ENCODE results near the gene OR2A14. TPM values are rescaled to one million over a fixed set of nuclear protein-coding genes. Genes with fewer than 3 reads are reported as not detected.
"Not testable (repeated sequence)": the region's sequence is repeated elsewhere in the genome, so short reads cannot be mapped to it uniquely, and the experiment has no call there.

The OR2A14 gene
- total and polyA plus RNA-seq, 12 donors, result not detected

DNA sequence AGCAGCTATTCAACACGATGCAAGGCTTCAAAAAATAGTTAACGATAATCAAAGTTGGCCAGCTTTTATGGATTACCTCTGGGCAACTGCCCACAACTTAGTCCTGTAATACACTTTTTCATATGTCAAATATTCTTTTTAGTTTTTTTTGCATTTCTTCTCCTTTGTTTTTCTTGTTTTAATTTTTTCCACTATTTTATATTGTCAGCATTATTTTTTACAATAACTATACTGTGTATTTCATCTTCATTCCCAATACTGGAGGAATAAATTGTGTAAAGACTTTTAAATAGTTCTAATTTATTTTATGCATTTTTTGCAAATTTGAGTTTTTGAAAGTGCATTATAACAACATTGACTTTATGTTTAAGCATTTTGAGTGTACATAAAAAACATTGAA, 41.8 kb downstream of the OR2A14 start:
- intact Hi-C loops (cut with DNase I), result no loop called here
- no peak overlapping the region for H3K4me3 ChIP-seq
- 44 to 63% (median 58%) methylated on average over 2 of the region's 2 CpGs for WGBS, 4 donors
- H3K27ac ChIP-seq, result no peak overlapping the region
- no peaks in the 10 kb centered on the region for H3K4me1 ChIP-seq (replicated peaks in 1 of 2)
- DNase-seq, result no peak
- TF ChIP-seq, protein P1, sequence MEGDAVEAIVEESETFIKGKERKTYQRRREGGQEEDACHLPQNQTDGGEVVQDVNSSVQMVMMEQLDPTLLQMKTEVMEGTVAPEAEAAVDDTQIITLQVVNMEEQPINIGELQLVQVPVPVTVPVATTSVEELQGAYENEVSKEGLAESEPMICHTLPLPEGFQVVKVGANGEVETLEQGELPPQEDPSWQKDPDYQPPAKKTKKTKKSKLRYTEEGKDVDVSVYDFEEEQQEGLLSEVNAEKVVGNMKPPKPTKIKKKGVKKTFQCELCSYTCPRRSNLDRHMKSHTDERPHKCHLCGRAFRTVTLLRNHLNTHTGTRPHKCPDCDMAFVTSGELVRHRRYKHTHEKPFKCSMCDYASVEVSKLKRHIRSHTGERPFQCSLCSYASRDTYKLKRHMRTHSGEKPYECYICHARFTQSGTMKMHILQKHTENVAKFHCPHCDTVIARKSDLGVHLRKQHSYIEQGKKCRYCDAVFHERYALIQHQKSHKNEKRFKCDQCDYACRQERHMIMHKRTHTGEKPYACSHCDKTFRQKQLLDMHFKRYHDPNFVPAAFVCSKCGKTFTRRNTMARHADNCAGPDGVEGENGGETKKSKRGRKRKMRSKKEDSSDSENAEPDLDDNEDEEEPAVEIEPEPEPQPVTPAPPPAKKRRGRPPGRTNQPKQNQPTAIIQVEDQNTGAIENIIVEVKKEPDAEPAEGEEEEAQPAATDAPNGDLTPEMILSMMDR (IDR thresholded peaks at IDR 0.05), result no peak
- no peak for TF ChIP-seq POLR2A (IDR thresholded peaks at IDR 0.05)
- no peaks in the 10 kb centered on the region for H3K9me3 ChIP-seq (replicated peaks in 1 of 3)
- no peaks in the 10 kb centered on the region for H3K27me3 ChIP-seq
- H3K36me3 ChIP-seq (replicated peaks in 1 of 2), result no peaks in the 10 kb centered on the region

DNA sequence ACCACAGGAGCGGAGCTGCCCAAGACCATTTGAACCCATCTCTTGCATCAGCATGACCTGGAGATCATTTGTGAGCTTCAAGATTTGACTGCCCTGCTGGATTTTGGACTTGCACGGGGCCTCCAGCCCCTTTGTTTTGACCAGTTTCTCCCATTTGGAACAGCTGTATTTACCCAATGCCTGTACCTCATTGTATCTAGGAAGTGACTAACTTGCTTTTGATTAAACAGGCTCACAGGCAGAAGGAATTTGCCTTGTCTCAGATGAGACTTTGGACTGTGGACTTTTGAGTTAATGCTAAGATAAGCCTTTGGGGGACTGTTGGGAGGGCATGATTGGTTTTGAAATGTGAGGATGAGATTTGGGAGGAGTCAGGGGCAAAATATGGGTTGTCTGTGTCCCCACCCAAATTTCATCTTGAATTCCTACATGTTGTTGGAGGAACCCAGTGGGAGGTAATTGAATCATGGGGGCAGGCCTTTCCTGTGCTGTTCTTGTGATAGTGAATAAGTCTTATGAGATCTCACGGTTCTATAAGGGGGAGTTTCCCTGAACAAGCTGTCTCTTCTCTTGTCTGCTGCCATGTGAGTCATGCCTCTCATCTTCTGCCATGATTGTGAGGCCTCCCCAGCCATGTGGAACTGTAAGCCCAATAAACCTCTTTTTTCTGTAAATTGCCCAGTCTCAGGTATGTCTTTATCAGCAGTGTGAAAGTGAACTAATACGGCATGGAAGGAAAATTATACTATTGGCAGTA, 48.8 kb downstream of the OR2A14 start:
- H3K36me3 ChIP-seq (replicated peaks in 1 of 2); H3K27ac ChIP-seq; intact Hi-C loops (cut with DNase I); DNase-seq; H3K27me3 ChIP-seq; H3K9me3 ChIP-seq (replicated peaks in 1 of 3); H3K4me1 ChIP-seq (replicated peaks in 1 of 2); H3K4me3 ChIP-seq: not testable (repeated sequence)
- WGBS, 4 donors, result 72 to 82% (median 77%) methylated on average over 4 of the region's 4 CpGs

DNA sequence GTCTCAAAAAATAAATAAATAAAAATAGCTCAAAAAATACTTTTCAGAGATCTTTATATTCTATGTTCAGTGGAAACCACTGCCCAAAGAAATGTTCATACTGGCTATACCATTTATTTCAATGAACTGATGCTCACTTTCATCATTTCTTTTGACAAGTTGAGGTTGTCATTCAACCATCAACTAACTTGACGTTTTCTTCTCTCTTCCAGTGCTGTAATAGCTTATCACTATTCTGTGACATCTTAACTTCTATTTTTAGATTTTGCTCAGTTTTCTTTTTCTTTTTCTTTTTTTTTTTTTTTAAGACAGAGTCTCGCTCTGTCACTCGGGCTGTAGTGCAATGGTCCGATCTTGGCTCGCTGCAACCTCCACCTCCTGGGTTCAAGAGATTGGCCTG, 51.6 kb downstream of the OR2A14 start:
- Histone ChIP-seq H3K4me3 (no peak overlapping the region), H3K27me3 (no peaks in the 10 kb centered on the region), H3K36me3 (replicated peaks in 1 of 2) (no peaks in the 10 kb centered on the region), H3K27ac (no peak overlapping the region), H3K4me1 (replicated peaks in 1 of 2) (no peaks in the 10 kb centered on the region), H3K9me3 (replicated peaks in 1 of 3) (no peaks in the 10 kb centered on the region)
- DNase-seq, result no peak
- TF ChIP-seq, protein P1 (IDR thresholded peaks at IDR 0.05), result no peak
- no peak for TF ChIP-seq POLR2A (IDR thresholded peaks at IDR 0.05)
- WGBS, 4 donors, result 75 to 88% (median 78%) methylated on average over 5 of the region's 5 CpGs
- intact Hi-C loops (cut with DNase I), result no loop called here

DNA sequence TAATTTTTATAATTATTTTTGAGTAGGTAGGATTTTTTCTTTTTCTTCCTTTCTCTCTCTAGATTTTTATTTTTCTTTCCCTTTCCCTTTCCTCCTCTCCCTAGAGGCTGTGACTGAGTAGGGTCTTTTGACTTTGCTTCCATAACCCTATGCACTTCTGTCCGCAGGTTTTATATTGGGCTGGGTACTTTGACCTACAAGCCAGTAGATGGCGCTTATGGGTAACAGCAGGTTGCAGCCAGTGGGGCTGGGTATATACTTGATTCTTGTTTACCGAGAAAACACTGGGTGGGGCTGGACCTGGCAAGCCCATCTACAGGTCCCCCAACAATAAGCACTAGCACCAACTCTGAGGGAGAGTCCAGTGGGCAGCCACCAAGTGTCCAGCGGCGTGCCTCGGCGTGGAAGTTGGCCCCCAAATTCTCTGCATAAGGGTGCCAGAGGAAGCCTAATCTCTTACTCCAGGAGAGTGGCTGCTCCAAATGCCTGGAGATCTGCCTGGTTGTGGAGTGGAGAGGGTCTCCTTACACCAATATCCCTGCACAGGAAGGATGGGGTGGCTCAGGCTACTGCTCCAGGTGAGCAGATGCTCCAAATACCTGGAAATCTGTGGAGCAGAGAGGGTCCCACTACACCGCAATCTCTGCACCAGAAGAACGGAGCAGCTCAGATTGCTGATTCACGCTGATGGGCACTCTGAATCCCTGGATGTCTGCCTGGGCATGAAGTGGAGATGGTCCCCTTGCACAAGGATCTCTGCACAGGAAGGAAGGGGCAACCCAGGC, 55.6 kb downstream of the OR2A14 start:
- H3K9me3 ChIP-seq (replicated peaks in 1 of 3); H3K27me3 ChIP-seq; H3K4me3 ChIP-seq; intact Hi-C loops (cut with DNase I); H3K36me3 ChIP-seq (replicated peaks in 1 of 2); H3K4me1 ChIP-seq (replicated peaks in 1 of 2); H3K27ac ChIP-seq: not testable (repeated sequence)
- WGBS, 4 donors, result 0 to 41% (median 25%) methylated on average over 2 to 10 of the region's 10 CpGs
- peak in 3 of 7 donors; percentile 17 to 57 (median 24) for DNase-seq
- TF ChIP-seq, protein P1 (IDR thresholded peaks at IDR 0.05), result peak; percentile 15 to 65 (median 50)

DNA sequence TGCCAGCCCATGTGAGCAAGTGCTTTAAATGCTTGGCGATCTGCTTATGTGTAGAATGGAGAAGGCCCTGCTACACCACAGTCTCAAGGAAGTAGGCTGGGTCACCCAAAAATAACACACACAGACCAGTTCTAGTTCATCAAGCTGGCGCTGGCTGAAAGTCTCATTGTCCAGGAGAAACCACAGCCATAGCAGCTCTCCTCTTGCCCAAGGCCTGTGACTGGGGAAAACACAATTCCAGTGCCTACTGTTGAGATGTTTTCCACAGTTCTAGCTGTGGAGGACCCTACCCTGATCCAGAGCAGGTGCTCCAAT, 56.1 kb downstream of the OR2A14 start:
- H3K4me3 ChIP-seq; H3K4me1 ChIP-seq (replicated peaks in 1 of 2); H3K9me3 ChIP-seq (replicated peaks in 1 of 3); intact Hi-C loops (cut with DNase I); H3K27me3 ChIP-seq; H3K27ac ChIP-seq; H3K36me3 ChIP-seq (replicated peaks in 1 of 2); DNase-seq: not testable (repeated sequence)
- WGBS, 4 donors, result 63 to 68% methylated on average over 1 of the region's 2 CpGs; no CpG with 5 or more reads in 2 of the 4 donors

Small RNA genes lying within 50 kb of the gene (small RNA-seq; reads per million reads assigned to genes)
- 0 reads per million in 2 donors for gene OR2A41P

Other genes with a start within 250 kb of the OR2A14 start
- gene TCAF1, start 221.0 kb upstream of the OR2A14 start, total RNA-seq, result 100 to 1,000 TPM; 105 to 177 (median 124) TPM
- 100 to 1,000 TPM in 1 of 3 donors, 10 to 100 TPM in 2; 41.3 to 102 (median 63.3) TPM for gene TCAF1, start 221.0 kb upstream of the OR2A14 start, polyA plus RNA-seq
- not detected for gene OR2F2, start 187.9 kb upstream of the OR2A14 start, total RNA-seq
- gene OR2F2, start 187.9 kb upstream of the OR2A14 start, polyA plus RNA-seq, result not detected
- under 1 TPM in 1 of 9 donors, not detected in 8; 0.06 TPM for gene OR2F1, start 168.3 kb upstream of the OR2A14 start, total RNA-seq
- gene OR2F1, start 168.3 kb upstream of the OR2A14 start, polyA plus RNA-seq, result not detected
- gene OR6B1, start 122.9 kb upstream of the OR2A14 start, total RNA-seq, result not detected
- under 1 TPM in 1 of 3 donors, not detected in 2; under 0.01 TPM for gene OR6B1, start 122.9 kb upstream of the OR2A14 start, polyA plus RNA-seq
- gene OR2A5, start 74.2 kb upstream of the OR2A14 start, total RNA-seq, result under 1 TPM in 1 of 9 donors, not detected in 8; under 0.01 TPM
- gene OR2A5, start 74.2 kb upstream of the OR2A14 start, polyA plus RNA-seq, result not detected
- not detected for gene OR2A25, start 53.4 kb upstream of the OR2A14 start, total RNA-seq
- gene OR2A25, start 53.4 kb upstream of the OR2A14 start, polyA plus RNA-seq, result not detected
- not detected for gene OR2A12, start 36.9 kb upstream of the OR2A14 start, total RNA-seq
- not detected for gene OR2A12, start 36.9 kb upstream of the OR2A14 start, polyA plus RNA-seq
- gene OR2A2, start 13.6 kb upstream of the OR2A14 start, total RNA-seq, result not detected
- not detected for gene OR2A2, start 13.6 kb upstream of the OR2A14 start, polyA plus RNA-seq
- 1 to 10 TPM in 1 of 9 donors, under 1 TPM in 5, not detected in 3; 0.23 to 2.3 (median 0.35) TPM for gene CTAGE4, start 60.3 kb downstream of the OR2A14 start, total RNA-seq
- gene CTAGE4, start 60.3 kb downstream of the OR2A14 start, polyA plus RNA-seq, result 1 to 10 TPM in 1 of 3 donors, under 1 TPM in 1, not detected in 1; 0.88 to 1.1 TPM
- 1 to 10 TPM in 7 of 9 donors, under 1 TPM in 2; 0.44 to 2.9 (median 1.1) TPM for gene ARHGEF35, start 72.7 kb downstream of the OR2A14 start, total RNA-seq
- gene ARHGEF35, start 72.7 kb downstream of the OR2A14 start, polyA plus RNA-seq, result 1 to 10 TPM; 1.5 to 2.8 (median 1.8) TPM
- gene OR2A42, start 116.4 kb downstream of the OR2A14 start, total RNA-seq, result under 1 TPM in 3 of 9 donors, not detected in 6; 0.11 to 0.18 (median 0.14) TPM
- under 1 TPM; 0.07 to 0.16 (median 0.11) TPM for gene OR2A42, start 116.4 kb downstream of the OR2A14 start, polyA plus RNA-seq
- 1 to 10 TPM in 2 of 9 donors, under 1 TPM in 6, not detected in 1; 0.36 to 3.2 (median 0.88) TPM for gene OR2A7, start 141.6 kb downstream of the OR2A14 start, total RNA-seq
- gene OR2A7, start 141.6 kb downstream of the OR2A14 start, polyA plus RNA-seq, result under 1 TPM in 2 of 3 donors, not detected in 1; 0.37 to 0.40 TPM
- 1 to 10 TPM in 1 of 9 donors, under 1 TPM in 2, not detected in 6; 0.22 to 1.9 (median 0.87) TPM for gene CTAGE8, start 146.1 kb downstream of the OR2A14 start, total RNA-seq
- gene CTAGE8, start 146.1 kb downstream of the OR2A14 start, polyA plus RNA-seq, result under 1 TPM in 2 of 3 donors, not detected in 1; 0.24 to 0.40 TPM
- under 1 TPM in 3 of 9 donors, not detected in 6; 0.11 to 0.20 (median 0.14) TPM for gene OR2A1, start 189.2 kb downstream of the OR2A14 start, total RNA-seq
- gene OR2A1, start 189.2 kb downstream of the OR2A14 start, polyA plus RNA-seq, result under 1 TPM in 2 of 3 donors, not detected in 1; 0.13 to 0.16 TPM
- gene ARHGEF5, start 232.2 kb downstream of the OR2A14 start, total RNA-seq, result 10 to 100 TPM in 1 of 9 donors, 1 to 10 TPM in 7, under 1 TPM in 1; 0.50 to 10.1 (median 5.0) TPM
- gene ARHGEF5, start 232.2 kb downstream of the OR2A14 start, polyA plus RNA-seq, result 1 to 10 TPM; 1.0 to 3.5 (median 1.7) TPM